Heart left ventricle (tissue), 16 donors: ENCODE data around the gene DHPS. TPM values are rescaled to one million over a fixed set of nuclear protein-coding genes. Genes with fewer than 3 reads are reported as not detected.

ENCODE experiments used
- ATAC-seq, 4 donors: fragments of 200-7000 bp; cut with Tn5 transposase; one replicate each; pipeline ENCODE4 v1.9.1; 2020 to 2022; ENCODE audit warnings: moderate library complexity in 4 of 4, mild to moderate bottlenecking in 3 of 4, moderate number of reproducible peaks in 1 of 4
- DNase-seq, 5 donors: peaks; one replicate each; pipeline ENCODE4 v3.0.0-alpha.2; 2020
- H3K27ac ChIP-seq, 12 donors: fragments of 200-600 bp; sonication (generic) in 4 of 12; one replicate each; pipeline versions ENCODE4 v1.5.0 to v1.8.0; 2016 to 2022; ENCODE audit warnings: mild to moderate bottlenecking in 2 of 12
- H3K27me3 ChIP-seq, 9 donors: fragments of 200-600 bp; sonication (generic) in 2 of 9; one replicate each; pipeline versions ENCODE4 v1.5.1 to v1.8.0; 2016 to 2022; ENCODE audit warnings: mild to moderate bottlenecking in 3 of 9
- H3K36me3 ChIP-seq, 9 donors: fragments of 200-600 bp; sonication (generic) in 2 of 9; one replicate each; pipeline versions ENCODE4 v1.5.0 to v1.8.0; 2018 to 2022; ENCODE audit warnings: mild to moderate bottlenecking in 2 of 9
- H3K4me1 ChIP-seq, 12 donors: fragments of 200-600 bp; sonication (generic) in 4 of 12; one replicate each; pipeline versions ENCODE4 v1.5.0 to v1.8.0; 2016 to 2022; ENCODE audit warnings: mild to moderate bottlenecking in 3 of 12
- H3K4me3 ChIP-seq, 12 donors: fragments of 200-600 bp; sonication (generic) in 4 of 12; one replicate each; pipeline versions ENCODE4 v1.5.0 to v1.8.0; 2017 to 2022; ENCODE audit warnings: mild to moderate bottlenecking in 9 of 12, moderate library complexity in 4 of 12
- H3K9me3 ChIP-seq, 12 donors: fragments of 200-600 bp; sonication (generic) in 4 of 12; one replicate each; pipeline versions ENCODE4 v1.5.0 to v1.8.0; 2016 to 2022; ENCODE audit warnings: mild to moderate bottlenecking in 1 of 12
- POLR2A ChIP-seq, 2 donors: fragments of 450-650 bp; IDR thresholded peaks; one replicate each; pipeline ENCODE4 v1.6.1; 2017; ENCODE audit warnings: antibody characterized with exemption in 2 of 2, mild to moderate bottlenecking in 2 of 2, moderate library complexity in 2 of 2
- WGBS, 4 donors: extraction: QIAGEN DNeasy Blood & Tissue Kit in 2 of 4; methylation state at CpG; one replicate each; pipeline versions ENCODE4 v1.1.5 to v1.1.7; 2013 to 2018; 5-methylcytosine and 5-hydroxymethylcytosine counted together
- intact Hi-C, 10 donors: fragments of 100-400 bp; cut with DNase I; formaldehyde crosslinking; loops; one replicate each; pipeline versions ENCODE4 v1.11.1 to v1.14.2; 2022
- polyA plus RNA-seq, 2 donors: library from polyadenylated mRNA; stranded (reverse); fragments of 200-250 nt; gene quantifications; one replicate each; pipeline ENCODE4 v1.2.3, GENCODE V29; 2013
- total RNA-seq, 9 donors: library from RNA; depleted of rRNA in 2 of 9; stranded (reverse); fragments of >200 nt in 2 of 9; fragmentation: NEBNext Ultra II Directional in 3 of 9; extraction: Animal tissue kit (Norgen Biotek cat#: 25700) in 3 of 9; gene quantifications; one replicate each; pipeline versions ENCODE4 v1.1.0 to v1.2.4, GENCODE V29; 2016 to 2023
- TF ChIP-seq, protein P1 (sequence below), 12 donors: fragments of 200-600 bp; sonication (generic) in 4 of 12; IDR thresholded peaks; one replicate each; pipeline versions ENCODE4 v1.5.0 to v1.8.0; 2018 to 2022; ENCODE audit warnings: antibody characterized with exemption in 12 of 12, mild to moderate bottlenecking in 5 of 12
- donor health status: ischemic (EF 13 %, LVEDD 7.1; RV severe dilation, severe dysfunction).
- donor health status: healthy with polysubstance abuse.
- donor health status: DM: no; HTN: yes; CAD: no.
- donor health status: DM: no; HTN: no; CAD: no.
- donor health status: ischemic (EF 25% LVEDD 6.9; RV normal size, moderate dysfunction).
- donor health status: ischemic (EF 25% LVEDD 5.7; RV mildly dilated, moderate dysfunction).
- donor health status: healthy.
- donor health status: DM: yes; HTN: yes; CAD: no.
- donor health status: ischemic (EF 35%, LVEDD 5.7; RV mildly dilated, moderate dysfunction).
- donor health status: nonischemic (EF 11% LVEDD 7.7; RV severe dilation, severe dysfunction).
- donor health status: DM: yes; HTN: yes; CAD: no.
- donor health status: PGD.
- donor health status: ischemic (EF 29% LVEDD 5.4; RV normal size, mild dysfunction).
- donor health status: nonischemic (EF 23%, LVEDD 6.1; RV moderate dilation, normal function).

DHPS gene
- total and polyA plus RNA-seq, 11 donors, result 47.6 to 121 (median 55.9) TPM

DNA sequence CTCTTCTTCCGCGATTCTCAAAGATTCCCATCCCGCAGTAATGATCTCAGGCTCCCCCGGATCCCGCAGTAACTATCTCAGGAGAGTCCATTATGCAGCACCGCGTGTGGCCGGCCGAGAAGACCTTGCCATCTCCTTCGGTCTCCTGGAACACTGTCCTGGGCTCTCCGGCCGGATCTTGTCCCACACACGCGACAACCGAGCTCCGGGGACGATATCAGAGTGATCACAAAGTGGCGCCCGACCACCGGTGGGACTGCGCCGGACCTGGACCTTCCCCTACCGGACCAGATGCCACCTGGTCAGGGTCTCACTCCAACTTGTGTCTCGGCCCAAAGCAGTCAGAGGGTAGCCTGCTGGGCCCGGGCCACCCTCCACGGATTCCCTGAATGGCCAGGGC lies 39.2 kb downstream of the DHPS start:
- H3K9me3 ChIP-seq, result no peaks in the 10 kb centered on the region
- TF ChIP-seq, protein P1, sequence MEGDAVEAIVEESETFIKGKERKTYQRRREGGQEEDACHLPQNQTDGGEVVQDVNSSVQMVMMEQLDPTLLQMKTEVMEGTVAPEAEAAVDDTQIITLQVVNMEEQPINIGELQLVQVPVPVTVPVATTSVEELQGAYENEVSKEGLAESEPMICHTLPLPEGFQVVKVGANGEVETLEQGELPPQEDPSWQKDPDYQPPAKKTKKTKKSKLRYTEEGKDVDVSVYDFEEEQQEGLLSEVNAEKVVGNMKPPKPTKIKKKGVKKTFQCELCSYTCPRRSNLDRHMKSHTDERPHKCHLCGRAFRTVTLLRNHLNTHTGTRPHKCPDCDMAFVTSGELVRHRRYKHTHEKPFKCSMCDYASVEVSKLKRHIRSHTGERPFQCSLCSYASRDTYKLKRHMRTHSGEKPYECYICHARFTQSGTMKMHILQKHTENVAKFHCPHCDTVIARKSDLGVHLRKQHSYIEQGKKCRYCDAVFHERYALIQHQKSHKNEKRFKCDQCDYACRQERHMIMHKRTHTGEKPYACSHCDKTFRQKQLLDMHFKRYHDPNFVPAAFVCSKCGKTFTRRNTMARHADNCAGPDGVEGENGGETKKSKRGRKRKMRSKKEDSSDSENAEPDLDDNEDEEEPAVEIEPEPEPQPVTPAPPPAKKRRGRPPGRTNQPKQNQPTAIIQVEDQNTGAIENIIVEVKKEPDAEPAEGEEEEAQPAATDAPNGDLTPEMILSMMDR (IDR thresholded peaks at IDR 0.05), result no peak
- TF ChIP-seq POLR2A (IDR thresholded peaks at IDR 0.05), result no peak
- peaks cover 0 to 6% (median 0%) of the 10 kb centered on the region in 9 donors for H3K36me3 ChIP-seq
- H3K27ac ChIP-seq, result no peak overlapping the region
- H3K27me3 ChIP-seq, result no peaks in the 10 kb centered on the region
- 89 to 94% (median 93%) methylated on average over 26 of the region's 26 CpGs for WGBS, 4 donors
- ATAC-seq, result no peak
- peaks cover 0 to 15% (median 7%) of the 10 kb centered on the region in 12 donors for H3K4me1 ChIP-seq
- DNase-seq, result no peak
- no peak overlapping the region for H3K4me3 ChIP-seq
- intact Hi-C loops, result no loop called here

DNA sequence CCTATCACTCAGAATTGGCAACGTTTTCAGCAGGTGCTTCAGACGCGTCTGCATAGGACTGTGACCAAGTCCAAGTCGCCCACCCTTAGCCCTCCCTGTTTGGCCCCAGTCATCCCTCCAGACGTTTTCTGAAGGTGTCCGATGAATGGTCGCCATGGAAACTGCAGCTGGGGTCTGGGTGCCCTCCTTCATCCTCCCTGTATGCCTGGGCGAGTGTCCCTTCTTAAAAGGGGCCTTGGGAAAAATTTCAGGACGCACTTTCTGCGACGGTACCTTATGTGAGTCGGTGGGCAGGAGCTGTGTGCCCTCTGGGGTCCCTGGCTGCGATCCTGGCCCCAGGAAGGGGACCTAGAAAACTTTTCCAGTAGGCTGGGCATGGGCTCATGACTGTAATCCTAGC lies 40.2 kb downstream of the DHPS start:
- DNase-seq (no peak), ATAC-seq (no peak)
- peaks cover 0 to 6% (median 0%) of the 10 kb centered on the region in 9 donors for H3K36me3 ChIP-seq
- peaks cover 0 to 12% (median 7%) of the 10 kb centered on the region in 12 donors for H3K4me1 ChIP-seq
- no peak overlapping the region for H3K27ac ChIP-seq
- intact Hi-C loops, result no loop called here
- WGBS, 4 donors, result 54 to 73% (median 69%) methylated on average over 7 to 13 of the region's 13 CpGs
- no peaks in the 10 kb centered on the region for H3K27me3 ChIP-seq
- H3K9me3 ChIP-seq, result no peaks in the 10 kb centered on the region
- H3K4me3 ChIP-seq, result no peak overlapping the region
- no peak for TF ChIP-seq POLR2A (IDR thresholded peaks at IDR 0.05)
- TF ChIP-seq, protein P1 (IDR thresholded peaks at IDR 0.05), result no peak

DNA sequence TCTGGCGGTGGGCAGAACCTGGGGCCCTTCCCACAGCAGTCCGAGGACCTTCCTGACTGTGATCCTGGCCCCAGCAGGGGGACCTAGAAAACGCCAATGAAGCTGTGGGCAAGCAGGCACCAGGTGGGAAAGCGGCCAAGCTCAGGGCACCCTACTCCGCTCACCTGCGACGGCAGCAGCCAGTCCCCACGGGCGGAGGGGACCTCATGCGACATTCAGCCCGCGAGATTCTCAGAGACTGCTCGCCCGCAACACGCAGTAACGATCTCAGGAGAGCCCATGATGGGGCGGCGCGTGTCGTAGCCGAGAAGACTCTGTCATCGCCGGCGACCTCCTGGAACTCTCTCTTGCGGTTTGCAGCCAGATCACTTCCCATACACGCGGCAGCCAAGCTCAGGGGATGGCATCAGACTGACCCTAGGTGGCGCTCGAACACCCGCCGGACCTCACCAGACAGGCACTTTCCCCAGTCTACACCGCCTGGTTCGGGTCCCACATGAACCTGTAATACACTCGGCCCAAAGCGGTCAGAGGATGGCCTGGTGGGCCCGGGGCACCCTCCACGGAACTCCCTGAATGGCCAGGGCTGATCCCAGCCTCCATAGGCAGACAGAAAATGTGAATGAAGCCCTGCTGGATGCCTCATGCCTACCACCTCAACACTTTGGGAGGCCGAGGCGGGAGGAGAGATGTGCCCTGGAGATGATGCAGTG lies 41.6 kb downstream of the DHPS start:
- 10 to 15% (median 12%) methylated on average over 34 to 39 of the region's 39 CpGs for WGBS, 4 donors
- peaks cover 0 to 12% (median 7%) of the 10 kb centered on the region in 12 donors for H3K4me1 ChIP-seq
- ATAC-seq (peak; percentile 65 to 93 (median 90)), DNase-seq (peak; percentile 78 to 89 (median 88))
- peak overlapping the region in 9 of 12 donors; percentile 31 to 43 (median 33) for H3K4me3 ChIP-seq
- intact Hi-C loops, result no loop called here
- no peak overlapping the region for H3K27ac ChIP-seq
- no peak for TF ChIP-seq POLR2A (IDR thresholded peaks at IDR 0.05)
- TF ChIP-seq, protein P1 (IDR thresholded peaks at IDR 0.05), result peak; percentile 64 to 87 (median 76)
- peaks cover 0 to 6% (median 0%) of the 10 kb centered on the region in 9 donors for H3K36me3 ChIP-seq
- no peaks in the 10 kb centered on the region for H3K27me3 ChIP-seq
- H3K9me3 ChIP-seq, result no peaks in the 10 kb centered on the region

DNA sequence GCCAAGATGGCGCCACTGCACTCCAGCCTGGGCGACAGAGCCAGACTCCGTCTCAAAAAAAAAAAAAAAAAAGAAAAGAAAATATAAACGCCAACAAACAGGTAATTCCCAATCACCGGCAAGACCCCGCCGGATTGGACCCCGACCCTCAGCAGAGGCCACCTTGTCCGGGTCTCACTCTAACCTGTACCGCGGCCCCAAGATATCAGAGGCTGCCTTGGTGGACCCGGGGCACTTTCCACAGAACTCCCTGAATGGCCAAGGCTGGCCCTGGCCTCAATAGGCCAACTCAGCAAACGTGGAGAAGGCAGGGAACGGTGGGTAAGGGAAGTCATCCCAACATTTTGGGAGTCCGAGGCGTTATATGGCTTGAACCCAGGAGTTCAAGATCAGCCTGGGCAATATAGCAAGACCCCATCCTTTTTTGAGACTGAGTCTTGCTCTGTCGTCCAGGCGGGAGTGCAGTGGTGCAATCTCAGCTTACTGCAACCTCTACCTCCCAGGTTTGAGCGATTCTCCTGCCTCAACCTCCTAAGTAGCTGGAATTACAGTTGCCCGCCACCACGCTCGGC lies 43.0 kb downstream of the DHPS start:
- ATAC-seq (no peak), DNase-seq (no peak)
- Histone ChIP-seq H3K27ac (no peak overlapping the region), H3K27me3 (no peaks in the 10 kb centered on the region), H3K9me3 (no peaks in the 10 kb centered on the region), H3K4me1 (peaks cover 0 to 12% (median 7%) of the 10 kb centered on the region in 12 donors), H3K36me3 (peaks cover 0 to 2% (median 0%) of the 10 kb centered on the region in 9 donors), H3K4me3 (no peak overlapping the region)
- intact Hi-C loops, result no loop called here
- WGBS, 4 donors, result 94 to 96% (median 95%) methylated on average over 22 of the region's 22 CpGs
- TF ChIP-seq POLR2A (IDR thresholded peaks at IDR 0.05), result no peak
- TF ChIP-seq, protein P1 (IDR thresholded peaks at IDR 0.05), result no peak
